ENCODE results near the gene SYNE4.
"Not testable (repeated sequence)": the region's sequence is repeated elsewhere in the genome, so short reads cannot be mapped to it uniquely, and the experiment has no call there.

GRCh38 chr19:35957411-35957810, 51.2 kb downstream of the SYNE4 start:
- 0 out of 2 replicates have a peak, but pooled peaks have one; percentile 37 for TF ChIP-seq EZH2 (conservative IDR thresholded peaks at IDR 0.05; ENCODE audit: low read depth, low read length)
- TF ChIP-seq ZNF609 (CRISPR knock-in tag; IDR thresholded peaks at IDR 0.05; ENCODE audit: borderline replicate concordance); ZNF580 (CRISPR knock-in tag; IDR thresholded peaks at IDR 0.05; ENCODE audit: borderline replicate concordance, low read depth); CTCF (CRISPR knock-in tag; IDR thresholded peaks at IDR 0.05); MXI1 (IDR thresholded peaks at IDR 0.05; ENCODE audit: borderline replicate concordance, low read depth, low read length): not testable (repeated sequence)

All from HepG2 (cell line).